K562 (cell line): ENCODE data around the gene KCP. TPM values are rescaled to one million over a fixed set of nuclear protein-coding genes. Genes with fewer than 3 reads are reported as not detected.

Source experiments
- CHD2 ChIP-seq: IDR thresholded peaks from 2 replicates; pipeline ENCODE4 v1.6.1; 2011; ENCODE audit warnings: low read depth, low read length
- FIP1L1 ChIP-seq: fragments of 200-400 bp; formaldehyde crosslinking; IDR thresholded peaks from 2 replicates; pipeline ENCODE4 v1.6.1; 2018; ENCODE audit warnings: mild to moderate bottlenecking, low read depth, low read length; ENCODE audit not compliant: poor library complexity, severe bottlenecking
- HDAC2 ChIP-seq: fragments of 450-650 bp; IDR thresholded peaks from 2 replicates; pipeline ENCODE4 v1.6.1; 2016; ENCODE audit warnings: mild to moderate bottlenecking
- IFI16 ChIP-seq: fragments of 250-450 bp; sonication (Bioruptor Pico); IDR thresholded peaks from 2 replicates; pipeline ENCODE4 v2.1.2; 2022; ENCODE audit warnings: mild to moderate bottlenecking, inconsistent platforms
- MCM3 ChIP-seq: fragments of 450-650 bp; IDR thresholded peaks from 2 replicates; pipeline ENCODE4 v1.6.1; 2016
- MCM5 ChIP-seq: fragments of 450-650 bp; IDR thresholded peaks from 2 replicates; pipeline ENCODE4 v1.6.1; 2016; ENCODE audit warnings: low read depth
- NEUROD1 ChIP-seq: fragments of 150-350 bp; IDR thresholded peaks from 2 replicates; pipeline ENCODE4 v1.6.1; 2014; ENCODE audit warnings: borderline replicate concordance, low read length, low read depth; ENCODE audit not compliant: partially characterized antibody
- NFYB ChIP-seq: IDR thresholded peaks from 2 replicates; pipeline ENCODE4 v1.6.1; 2011; ENCODE audit warnings: mild to moderate bottlenecking, moderate library complexity; ENCODE audit not compliant: insufficient read length; ENCODE audit errors: extremely low read depth
- OTX1 ChIP-seq: fragments of 450-650 bp; formaldehyde crosslinking; IDR thresholded peaks from 2 replicates; pipeline ENCODE4 v1.4.0; 2022; ENCODE audit warnings: mild to moderate bottlenecking
- RREB1 ChIP-seq: fragments of 250-450 bp; sonication (Bioruptor Pico); IDR thresholded peaks from 2 replicates; pipeline ENCODE4 v1.4.0; 2020
- SIN3B ChIP-seq: fragments of 450-650 bp; IDR thresholded peaks from 2 replicates; pipeline ENCODE4 v1.6.1; 2017; ENCODE audit warnings: low read depth, mild to moderate bottlenecking, moderate library complexity
- SMAD4 ChIP-seq: fragments of 250-450 bp; sonication (Bioruptor Pico); conservative IDR thresholded peaks from 2 replicates; pipeline ENCODE4 v1.8.0; 2021; ENCODE audit warnings: inconsistent platforms, mild to moderate bottlenecking, moderate library complexity
- SMC3 ChIP-seq: conservative IDR thresholded peaks from 2 replicates; pipeline ENCODE4 v1.6.1; 2011; ENCODE audit warnings: low read depth, low read length, improper control_type of control experiment; ENCODE audit not compliant: insufficient read depth
- TEAD1 ChIP-seq, 2 experiments: fragments of 450-650 bp in 1 of 2; sonication (generic) in 1 of 2; formaldehyde crosslinking; IDR thresholded peaks; 2 replicates each; pipeline versions ENCODE4 v1.4.0 to v1.8.0; 2020 to 2022; ENCODE audit warnings: mild to moderate bottlenecking in 2 of 2, missing genetic modification reagents in 1 of 2
- ZNF121 ChIP-seq: sonication (generic); formaldehyde crosslinking; conservative IDR thresholded peaks from 2 replicates; pipeline ENCODE4 v1.8.0; 2022; ENCODE audit warnings: missing genetic modification reagents
- ZNF217 ChIP-seq: sonication (generic); formaldehyde crosslinking; IDR thresholded peaks from 2 replicates; pipeline ENCODE4 v1.8.0; 2022; ENCODE audit warnings: mild to moderate bottlenecking, missing genetic modification reagents
- ZNF57 ChIP-seq: fragments of 450-650 bp; formaldehyde crosslinking; IDR thresholded peaks from 2 replicates; pipeline ENCODE4 v1.4.0; 2020; ENCODE audit warnings: mild to moderate bottlenecking, moderate library complexity
- ZNF77 ChIP-seq: fragments of 250-450 bp; sonication (Bioruptor Pico); IDR thresholded peaks from 2 replicates; pipeline ENCODE4 v1.5.0; 2020
- polyA plus RNA-seq, 8 experiments: library from polyadenylated mRNA; depleted of rRNA in 4 of 8; stranded (reverse) in 5 of 8; unstranded in 3 of 8; fragments of >200 nt; fragmentation: Nextera tagmentation in 2 of 8; fragmentation: Illumina TruSeq in 1 of 8; extraction: Ambion mirVana in 2 of 8; extraction: Trizol in 1 of 8; gene quantifications; 2 replicates each; pipeline versions ENCODE4 v1.2.1 to v1.2.3, GENCODE V29; 2011 to 2014; ENCODE audit warnings: inconsistent platforms in 1 of 8, missing spikeins in 1 of 8
- total RNA-seq, 7 experiments: library from RNA; depleted of rRNA in 6 of 7; stranded (reverse); fragments of >200 nt in 6 of 7; fragmentation: Illumina TruSeq in 2 of 7; extraction: Trizol in 2 of 7; gene quantifications; 2 replicates each; pipeline versions ENCODE4 v1.2.1 to v1.2.3, GENCODE V29; 2011 to 2021; ENCODE audit warnings: low replicate concordance in 1 of 7
- TF ChIP-seq, protein P1 (sequence below), 2 experiments: IDR thresholded peaks; 2 replicates each; pipeline ENCODE4 v1.6.1; 2011; ENCODE audit warnings: borderline replicate concordance in 1 of 2, control low read depth in 1 of 2, low read depth in 1 of 2, low read length in 1 of 2, mild to moderate bottlenecking in 1 of 2, mixed read lengths in 1 of 2, moderate library complexity in 1 of 2; ENCODE audit not compliant: insufficient read depth in 1 of 2, insufficient read length in 1 of 2, poor library complexity in 1 of 2, severe bottlenecking in 1 of 2; ENCODE audit errors: extremely low read depth in 1 of 2
- TF ChIP-seq, protein P2 (sequence below): fragments of 250-450 bp; sonication (Bioruptor Pico); IDR thresholded peaks from 2 replicates; pipeline ENCODE4 v1.8.0; 2021; ENCODE audit warnings: mild to moderate bottlenecking, moderate library complexity

Gene KCP
- total and polyA plus RNA-seq, 9 of the 15 experiments (the other 6 are each of a cell fraction or from before 2014, with no cell fraction given) = 0.06 to 0.17 (median 0.12) TPM; not detected in 3

- TF ChIP-seq ZNF217 (CRISPR knock-in tag) (no peak), HDAC2 (peak; percentile 54; the same call in 1 of the 2 replicates), CHD2 (no peak), RREB1 (CRISPR knock-in tag) (no peak; the same call in 1 of the 2 replicates), OTX1 (CRISPR knock-in tag) (no peak), MCM3 (no peak), NFYB (no peak), FIP1L1 (peak; percentile 78), MCM5 (no peak), ZNF57 (CRISPR knock-in tag) (no peak), ZNF77 (no peak), IFI16 (no peak), SIN3B (no peak), NEUROD1 (no peak), SMC3 (no peak), SMAD4 (CRISPR knock-in tag) (no peak; the same call in 1 of the 2 replicates), ZNF121 (no peak), TEAD1 (CRISPR knock-in tag; IDR thresholded peaks at IDR 0.05) (no peak; a peak in 1 of 4 replicates)
- TF ChIP-seq, protein P1, sequence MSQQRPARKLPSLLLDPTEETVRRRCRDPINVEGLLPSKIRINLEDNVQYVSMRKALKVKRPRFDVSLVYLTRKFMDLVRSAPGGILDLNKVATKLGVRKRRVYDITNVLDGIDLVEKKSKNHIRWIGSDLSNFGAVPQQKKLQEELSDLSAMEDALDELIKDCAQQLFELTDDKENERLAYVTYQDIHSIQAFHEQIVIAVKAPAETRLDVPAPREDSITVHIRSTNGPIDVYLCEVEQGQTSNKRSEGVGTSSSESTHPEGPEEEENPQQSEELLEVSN (IDR thresholded peaks at IDR 0.05; ENCODE audit: borderline replicate concordance in 1 of 2, extremely low read depth in 1 of 2, insufficient read depth in 1 of 2, insufficient read length in 1 of 2, low read depth in 1 of 2, low read length in 1 of 2, poor library complexity in 1 of 2, severe bottlenecking in 1 of 2) = peak; percentile 81 to 82
- TF ChIP-seq, protein P2, sequence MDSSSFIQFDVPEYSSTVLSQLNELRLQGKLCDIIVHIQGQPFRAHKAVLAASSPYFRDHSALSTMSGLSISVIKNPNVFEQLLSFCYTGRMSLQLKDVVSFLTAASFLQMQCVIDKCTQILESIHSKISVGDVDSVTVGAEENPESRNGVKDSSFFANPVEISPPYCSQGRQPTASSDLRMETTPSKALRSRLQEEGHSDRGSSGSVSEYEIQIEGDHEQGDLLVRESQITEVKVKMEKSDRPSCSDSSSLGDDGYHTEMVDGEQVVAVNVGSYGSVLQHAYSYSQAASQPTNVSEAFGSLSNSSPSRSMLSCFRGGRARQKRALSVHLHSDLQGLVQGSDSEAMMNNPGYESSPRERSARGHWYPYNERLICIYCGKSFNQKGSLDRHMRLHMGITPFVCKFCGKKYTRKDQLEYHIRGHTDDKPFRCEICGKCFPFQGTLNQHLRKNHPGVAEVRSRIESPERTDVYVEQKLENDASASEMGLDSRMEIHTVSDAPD (CRISPR knock-in tag) = no peak
Measured at GRCh38 chr7:128830231-128831177, 80.0 kb downstream of the KCP start, which contains the start of gene FLNC (continued).
